Fibroblast of mammary gland (primary cell): ENCODE data around the gene DOCK2.
A peak's percentile ranks its signal among the peaks of the same experiment; 100 is the strongest.

Experiments used
- DNase-seq: peaks from one replicate; pipeline ENCODE4 v3.0.0-alpha.2; 2010; ENCODE audit warnings: low read depth
- H3K4me3 ChIP-seq: 2 replicates; pipeline ENCODE4 v1.5.1; 2011; ENCODE audit warnings: low read depth, mild to moderate bottlenecking, low read length, moderate library complexity; ENCODE audit not compliant: control insufficient read depth
- TF ChIP-seq, protein P1 (sequence below): conservative IDR thresholded peaks from 2 replicates; pipeline ENCODE4 v1.5.1; 2011; ENCODE audit warnings: low read depth, low read length, inconsistent platforms; ENCODE audit not compliant: control insufficient read depth, insufficient read depth

The DOCK2 gene

DNA sequence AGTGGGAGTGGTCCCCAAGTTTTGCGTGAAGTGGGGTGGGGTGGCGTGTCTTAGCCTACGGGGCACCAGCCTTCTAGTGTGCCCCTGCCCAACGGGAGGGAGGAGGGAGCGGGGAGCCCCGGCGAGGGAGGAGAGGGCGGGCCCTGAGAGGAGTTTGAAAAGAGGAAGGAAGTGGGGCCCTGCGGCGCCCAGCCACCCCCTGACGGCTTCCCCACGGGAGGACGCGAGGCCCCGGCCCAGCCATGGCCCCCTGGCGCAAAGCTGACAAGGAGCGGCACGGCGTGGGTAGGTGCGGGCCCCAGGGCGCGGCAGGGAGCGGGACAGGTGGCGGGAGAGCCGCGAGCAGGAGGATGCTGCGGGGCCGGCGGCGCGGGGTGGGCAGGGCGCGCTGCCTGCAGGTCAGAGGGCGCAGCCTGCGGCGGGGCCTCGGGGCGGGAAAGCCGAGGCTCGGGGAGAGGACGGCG, at the start of gene DOCK2:
TSS of gene DOCK2 (plus strand) at position 191 of the 464 bp plus-strand sequence. CDS start at position 243, 52 bp downstream.
- H3K4me3 ChIP-seq: peak within 1 kb of the TSS; percentile 34
- no peak for DNase-seq
- TF ChIP-seq, protein P1, sequence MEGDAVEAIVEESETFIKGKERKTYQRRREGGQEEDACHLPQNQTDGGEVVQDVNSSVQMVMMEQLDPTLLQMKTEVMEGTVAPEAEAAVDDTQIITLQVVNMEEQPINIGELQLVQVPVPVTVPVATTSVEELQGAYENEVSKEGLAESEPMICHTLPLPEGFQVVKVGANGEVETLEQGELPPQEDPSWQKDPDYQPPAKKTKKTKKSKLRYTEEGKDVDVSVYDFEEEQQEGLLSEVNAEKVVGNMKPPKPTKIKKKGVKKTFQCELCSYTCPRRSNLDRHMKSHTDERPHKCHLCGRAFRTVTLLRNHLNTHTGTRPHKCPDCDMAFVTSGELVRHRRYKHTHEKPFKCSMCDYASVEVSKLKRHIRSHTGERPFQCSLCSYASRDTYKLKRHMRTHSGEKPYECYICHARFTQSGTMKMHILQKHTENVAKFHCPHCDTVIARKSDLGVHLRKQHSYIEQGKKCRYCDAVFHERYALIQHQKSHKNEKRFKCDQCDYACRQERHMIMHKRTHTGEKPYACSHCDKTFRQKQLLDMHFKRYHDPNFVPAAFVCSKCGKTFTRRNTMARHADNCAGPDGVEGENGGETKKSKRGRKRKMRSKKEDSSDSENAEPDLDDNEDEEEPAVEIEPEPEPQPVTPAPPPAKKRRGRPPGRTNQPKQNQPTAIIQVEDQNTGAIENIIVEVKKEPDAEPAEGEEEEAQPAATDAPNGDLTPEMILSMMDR: no peak

DNA sequence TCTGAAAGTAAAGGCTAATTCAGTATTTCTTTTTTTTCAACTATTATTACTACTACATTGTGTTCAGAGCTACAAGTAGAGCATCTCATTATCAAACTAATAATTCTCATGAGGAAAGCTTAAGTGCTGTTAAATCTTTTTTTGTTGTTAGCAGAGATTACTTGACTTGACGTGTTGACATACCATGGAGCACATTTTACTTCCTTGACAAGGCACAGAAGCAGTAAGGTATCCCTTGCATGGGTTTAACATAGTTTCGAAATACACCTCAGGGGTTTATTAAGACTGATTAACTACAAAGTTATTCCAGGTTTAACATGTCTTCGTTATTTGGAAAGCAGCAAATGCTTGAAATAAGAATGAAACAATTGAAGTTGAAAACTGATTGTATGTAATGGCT, 46.5 kb upstream of the DOCK2 start:
- TF ChIP-seq, protein P1: no peak
- DNase-seq: no peak
- H3K4me3 ChIP-seq: no peak overlapping the region

DNA sequence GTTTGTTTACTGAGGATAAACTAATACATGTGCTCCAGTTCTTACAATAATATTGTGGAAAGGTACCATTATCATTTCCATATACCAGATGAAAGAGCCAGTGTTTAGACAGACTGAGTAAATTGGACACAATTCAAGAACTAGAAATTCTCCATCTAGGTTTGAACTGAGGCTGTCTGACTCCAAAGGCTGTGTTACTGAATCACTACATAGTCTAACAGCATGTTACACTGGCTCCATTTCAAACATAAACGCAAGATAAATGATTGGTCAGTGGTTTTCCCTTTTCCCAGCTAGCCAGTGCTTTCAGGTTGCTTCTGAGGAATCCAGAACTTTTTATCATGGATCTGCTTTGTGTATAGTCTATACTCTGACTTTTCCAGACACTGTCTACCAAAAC, 45.4 kb upstream of the DOCK2 start:
- DNase-seq: peak; percentile 52

DNA sequence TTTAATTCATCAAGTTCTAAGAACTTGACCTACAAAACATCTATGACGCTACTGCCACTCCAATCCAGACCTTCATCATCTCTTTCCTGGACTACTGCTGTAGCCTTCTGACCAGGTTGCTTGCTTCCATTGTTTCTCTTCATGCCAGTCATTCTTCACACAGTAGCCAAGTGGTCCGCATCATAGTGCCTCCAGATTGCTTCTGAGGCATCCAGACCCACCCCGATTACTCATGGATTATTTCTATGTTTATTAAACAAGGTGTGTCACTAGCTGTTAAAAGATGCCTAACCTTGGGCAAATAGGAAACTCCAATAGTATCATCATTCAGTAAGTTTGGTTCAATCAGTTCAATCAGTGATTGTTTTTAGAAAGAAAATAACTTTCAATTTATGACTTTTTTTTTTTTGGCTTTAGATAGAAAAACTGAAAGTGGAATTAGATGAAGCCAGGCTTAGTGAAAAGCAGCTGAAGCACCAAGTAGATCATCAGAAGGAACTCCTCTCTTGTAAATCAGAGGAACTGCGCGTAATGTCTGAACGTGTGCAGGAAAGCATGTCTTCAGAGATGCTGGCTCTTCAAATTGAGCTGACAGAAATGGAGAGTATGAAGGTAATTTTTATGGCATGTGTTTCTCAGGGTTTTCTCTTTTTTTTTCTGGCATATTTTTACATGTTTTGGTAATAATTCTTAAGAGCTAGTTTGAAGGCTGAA, 44.0 kb upstream of the DOCK2 start:
- H3K4me3 ChIP-seq: no peak overlapping the region
- TF ChIP-seq, protein P1: no peak
- DNase-seq: no peak

More for the DNA sequence above, 45.4 kb upstream of the DOCK2 start:
- no peak overlapping the region for H3K4me3 ChIP-seq
- TF ChIP-seq, protein P1: no peak

DNA sequence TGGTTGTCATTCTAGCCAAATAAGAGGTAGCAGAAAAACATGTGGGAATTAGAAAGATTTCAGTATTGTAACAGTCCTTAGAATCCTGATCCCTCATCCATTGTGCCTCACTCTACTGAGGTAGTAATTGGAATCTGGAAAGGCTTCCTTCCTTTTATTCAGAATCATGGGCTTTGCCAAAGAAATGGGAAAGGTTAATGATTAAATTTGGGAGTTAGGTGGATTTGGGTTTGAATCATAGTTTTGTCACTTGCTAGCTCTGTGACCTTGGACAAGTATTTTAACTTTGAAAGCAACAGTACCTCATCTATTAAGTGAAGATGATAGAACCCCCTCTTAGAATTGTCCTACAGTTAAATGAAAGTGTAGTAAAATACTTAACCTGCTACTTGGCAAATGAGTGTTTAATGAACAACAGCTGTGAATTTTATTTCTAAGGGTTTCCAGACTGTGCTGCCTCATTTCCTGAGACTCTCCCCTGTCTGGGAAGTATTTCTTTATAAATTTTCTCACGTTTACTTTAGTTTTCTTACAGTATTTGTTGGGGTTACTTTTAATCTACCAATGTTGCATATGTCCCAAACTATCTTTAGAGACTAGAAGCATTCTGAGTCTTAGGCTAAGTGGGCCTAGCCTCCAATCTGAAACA, 41.8 kb upstream of the DOCK2 start:
- TF ChIP-seq, protein P1: no peak
- peak; percentile 27 for DNase-seq
- H3K4me3 ChIP-seq: no peak overlapping the region

DNA sequence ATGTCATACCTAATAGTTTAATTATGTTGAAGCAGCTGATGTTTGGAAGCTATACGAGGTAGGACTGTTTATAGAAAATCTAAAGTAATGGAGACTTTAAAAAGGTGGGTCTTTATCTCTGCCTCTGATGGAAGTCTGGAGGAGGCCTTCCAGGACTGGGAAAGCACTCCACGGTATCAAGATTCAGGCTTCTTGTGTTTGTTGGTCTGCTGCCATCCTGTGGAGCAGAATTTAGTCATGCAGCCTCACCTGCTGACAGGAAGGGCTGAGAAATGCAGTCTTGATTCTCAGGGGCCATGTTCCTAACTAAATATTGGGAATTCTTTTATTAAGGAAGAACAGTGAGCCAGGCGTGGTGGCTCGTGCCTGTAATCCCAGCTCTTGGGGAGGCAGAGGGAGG, 37.6 kb upstream of the DOCK2 start:
- TF ChIP-seq, protein P1: no peak
- no peak for DNase-seq
- H3K4me3 ChIP-seq: no peak overlapping the region
